ENCODE results near the gene FOS.
"Not testable (repeated sequence)": the region's sequence is repeated elsewhere in the genome, so short reads cannot be mapped to it uniquely, and the experiment has no call there.

The FOS gene

GRCh38 chr14:75278422-75279152 lies at the start of gene FOS:
Gene FOS, plus strand, starts transcription at chr14:75278828. Its CDS starts 155 bp downstream, at chr14:75278983.
- peak; percentile 95 for DNase-seq

DNA sequence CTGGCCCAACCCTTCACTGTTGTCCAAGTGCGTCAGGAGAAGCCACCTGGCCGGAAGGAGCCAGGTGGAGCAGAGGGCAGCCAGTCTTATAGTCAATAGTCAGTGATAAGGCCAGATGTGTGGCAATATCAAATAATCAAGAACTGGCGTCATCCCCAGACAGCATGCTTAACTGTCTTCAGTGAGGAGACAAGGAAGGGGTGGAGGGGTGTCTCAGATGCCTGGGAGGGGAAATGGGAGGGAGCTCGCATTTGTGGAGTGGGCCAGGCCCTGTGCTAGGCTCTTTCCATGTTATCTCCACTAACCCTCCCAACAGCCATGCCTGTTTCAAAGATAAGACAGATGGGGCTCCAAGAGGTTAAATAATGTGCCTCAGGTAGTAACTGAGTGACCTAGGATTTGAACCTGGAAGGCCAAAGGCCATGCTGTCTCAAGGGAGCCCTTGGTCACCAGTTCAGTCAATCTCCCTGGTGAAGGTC lies 48.9 kb upstream of the FOS start:
- peak; percentile 80 for DNase-seq

DNA sequence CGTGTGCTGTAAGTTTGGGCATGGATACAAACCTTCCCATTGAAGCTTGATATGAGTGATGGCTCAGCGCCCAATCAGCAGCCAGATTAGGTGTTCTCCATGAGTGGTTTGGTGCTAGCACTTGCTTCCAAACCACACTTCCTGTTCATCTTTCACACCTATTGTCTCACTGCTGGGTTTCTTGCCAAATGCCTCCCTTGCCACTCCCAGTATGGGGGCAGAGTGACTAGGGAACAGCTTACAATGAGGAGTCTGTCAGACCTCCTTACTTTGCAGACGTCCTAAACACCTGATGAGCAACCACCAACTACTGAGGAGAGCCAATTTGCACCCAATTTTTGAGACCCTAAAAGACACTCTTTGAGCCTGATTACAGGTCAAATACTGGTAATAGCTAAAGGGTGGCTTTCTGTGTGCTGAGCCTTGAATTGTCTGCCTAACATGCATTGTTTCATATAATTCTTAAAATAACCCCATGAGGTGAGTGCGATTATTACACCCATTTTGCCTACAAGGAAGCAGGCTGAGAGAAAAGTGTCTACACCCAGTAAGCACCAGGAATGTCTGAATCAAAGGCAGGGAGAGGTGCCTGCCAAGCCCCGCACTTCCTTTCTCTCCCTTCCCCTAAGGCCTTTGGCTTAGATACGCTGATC lies 48.4 kb upstream of the FOS start:
- DNase-seq: peak; percentile 66

- no peak for DNase-seq
Observed at GRCh38 chr14:75231320-75231719, 47.3 kb upstream of the FOS start.

DNA sequence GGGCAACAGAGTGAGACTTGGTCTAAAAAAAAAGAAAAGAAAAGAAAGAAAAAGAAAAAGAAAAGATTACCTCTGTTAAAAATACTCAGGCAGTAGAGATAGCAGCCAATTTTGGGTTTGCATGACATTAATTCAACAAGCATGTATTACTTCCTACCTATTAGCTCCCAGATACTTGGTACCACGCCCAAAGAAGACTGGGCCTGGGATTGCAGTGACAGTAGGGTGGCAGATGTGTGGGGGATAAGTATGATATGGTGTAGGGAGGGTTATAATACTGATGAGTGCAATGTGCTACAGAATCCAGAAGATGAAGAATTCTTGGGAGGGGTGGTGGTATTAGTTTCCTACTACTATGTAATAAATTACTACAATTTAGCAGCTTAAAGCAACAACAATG lies 46.4 kb upstream of the FOS start:
- peak; percentile 47 for DNase-seq

DNA sequence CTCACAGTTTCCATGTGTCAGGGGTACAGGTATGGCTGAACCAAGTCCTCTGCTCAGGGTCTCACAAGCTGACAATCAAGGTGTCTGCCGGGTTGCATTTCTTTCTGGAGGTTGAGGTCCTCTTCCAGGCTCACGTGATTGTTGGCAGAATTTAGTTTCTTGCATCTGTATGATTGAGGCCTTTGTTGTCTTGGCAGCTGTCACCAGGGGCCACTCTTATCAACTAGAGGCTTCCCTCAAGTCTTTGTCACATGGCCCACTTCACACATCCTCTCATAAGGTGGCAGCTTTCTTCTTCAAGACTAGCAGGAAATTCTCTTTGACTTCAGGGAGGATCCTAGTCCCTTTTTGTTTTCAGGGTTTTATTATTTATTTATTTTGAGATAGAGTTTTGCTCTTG lies 46.0 kb upstream of the FOS start:
- DNase-seq: peak; percentile 81

GRCh38 chr14:75234173-75235115 lies 44.2 kb upstream of the FOS start:
- DNase-seq: no peak

DNA sequence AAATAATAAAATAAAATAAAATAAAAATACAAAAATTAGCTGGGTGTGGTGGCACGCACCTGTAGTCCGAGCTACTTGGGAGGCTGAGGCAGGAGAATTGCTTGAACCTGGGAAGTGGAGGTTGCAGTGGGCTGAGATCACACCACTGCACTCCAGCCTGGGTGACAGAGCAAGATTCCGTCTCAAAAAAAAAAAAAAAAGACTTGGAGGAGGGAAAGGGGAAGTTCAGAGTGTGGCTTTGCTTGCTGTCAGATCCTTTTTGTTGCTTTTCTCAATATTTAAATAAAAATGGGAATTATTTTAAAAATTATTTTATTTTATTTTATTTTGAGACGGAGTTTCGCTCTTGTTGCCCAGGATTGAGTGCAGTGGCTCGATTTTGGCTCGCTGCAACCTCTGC lies 43.4 kb upstream of the FOS start:
- DNase-seq: not testable (repeated sequence)

GRCh38 chr14:75236467-75236866 lies 42.2 kb upstream of the FOS start:
- DNase-seq: no peak

- DNase-seq: no peak
Observed at GRCh38 chr14:75236901-75237419, 41.7 kb upstream of the FOS start.

DNA sequence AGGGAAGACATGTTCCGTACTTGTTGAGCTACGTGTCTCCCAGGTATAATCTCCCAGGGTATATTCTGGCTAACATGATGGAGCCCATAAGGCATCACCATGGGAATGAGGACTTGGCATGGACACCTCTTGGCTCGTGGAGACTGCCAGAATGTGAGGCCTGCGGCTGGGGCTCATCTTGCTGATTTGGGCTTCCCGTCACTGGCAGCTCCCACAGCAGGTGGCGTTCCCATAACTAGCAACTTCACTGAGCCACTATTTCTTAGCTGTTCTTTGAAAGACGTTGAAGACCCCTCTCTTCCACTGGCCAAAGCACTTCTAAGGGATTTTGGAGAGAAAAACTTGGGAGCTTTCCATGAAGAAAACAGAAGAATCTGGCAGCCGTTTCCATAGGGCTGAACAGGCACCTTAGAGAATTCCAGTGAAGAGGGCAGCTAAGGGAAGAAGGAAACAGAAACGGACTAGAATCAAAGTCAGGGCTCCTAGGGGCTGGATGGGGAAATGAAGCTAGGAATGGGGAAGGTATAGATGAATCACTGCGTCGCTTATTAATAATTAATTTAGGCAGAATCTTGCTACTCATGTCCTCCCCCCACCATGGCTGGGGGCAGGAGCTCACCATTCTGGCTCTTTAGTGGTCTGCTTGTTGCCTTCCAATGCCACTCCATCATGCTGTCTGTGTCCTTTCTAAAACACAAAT lies 39.7 kb upstream of the FOS start:
- DNase-seq: no peak

GRCh38 chr14:75240781-75241180 lies 37.8 kb upstream of the FOS start:
- DNase-seq: no peak

DNA sequence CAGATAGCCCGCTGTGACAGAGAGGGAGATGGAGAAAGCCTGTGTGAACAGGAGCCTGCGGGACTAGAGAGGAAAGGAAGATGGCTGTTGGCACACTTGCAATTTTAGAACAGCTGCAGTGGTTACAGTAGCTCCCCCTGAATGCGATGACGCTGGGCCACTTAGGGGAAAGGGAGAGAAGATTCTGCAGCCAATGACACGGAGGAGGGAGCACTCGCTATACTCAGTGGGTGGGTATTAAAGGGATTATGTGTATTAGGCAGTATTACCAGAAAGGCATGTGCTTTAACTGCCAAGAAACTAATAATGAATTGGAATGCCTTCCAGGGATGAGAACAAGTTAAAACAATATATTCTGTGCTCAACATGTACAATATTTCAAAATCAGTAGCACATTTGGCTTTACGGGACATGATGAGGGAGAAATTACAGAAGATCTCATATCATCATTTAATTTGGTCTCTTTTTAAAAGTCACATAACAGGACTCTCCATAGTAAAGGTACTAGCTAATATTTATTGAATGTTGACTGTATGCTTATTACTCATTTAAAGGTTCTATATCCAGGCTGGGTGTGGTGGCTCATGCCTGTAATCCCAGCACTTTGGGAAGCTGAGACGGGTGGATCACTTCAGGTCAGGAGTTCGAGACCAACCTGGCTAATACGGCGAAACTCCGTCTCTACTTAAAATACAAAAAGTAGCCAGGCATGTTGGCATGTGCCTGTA lies 35.9 kb upstream of the FOS start:
- DNase-seq: no peak

DNA sequence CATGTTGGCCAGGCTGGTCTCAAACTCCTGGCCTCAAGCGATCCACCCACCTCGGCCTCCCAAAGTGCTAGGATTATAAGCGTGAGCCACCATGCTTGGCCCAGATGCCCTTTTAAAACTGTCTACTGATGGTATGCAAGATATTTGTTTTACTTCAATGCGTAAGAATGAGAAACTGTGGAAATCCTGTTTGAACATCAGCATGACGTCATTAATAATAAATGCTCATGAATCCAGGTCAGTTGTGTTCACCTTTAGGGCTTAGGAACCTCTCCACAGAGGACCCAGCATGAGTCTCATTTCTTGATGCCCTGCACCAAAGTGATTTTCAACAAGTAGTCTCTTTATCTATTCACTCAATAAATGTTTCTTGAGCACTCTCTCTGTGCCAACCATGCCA lies 34.5 kb upstream of the FOS start:
- no peak for DNase-seq

- no peak for DNase-seq
Observed at GRCh38 chr14:75246546-75247285, 31.9 kb upstream of the FOS start.

DNA sequence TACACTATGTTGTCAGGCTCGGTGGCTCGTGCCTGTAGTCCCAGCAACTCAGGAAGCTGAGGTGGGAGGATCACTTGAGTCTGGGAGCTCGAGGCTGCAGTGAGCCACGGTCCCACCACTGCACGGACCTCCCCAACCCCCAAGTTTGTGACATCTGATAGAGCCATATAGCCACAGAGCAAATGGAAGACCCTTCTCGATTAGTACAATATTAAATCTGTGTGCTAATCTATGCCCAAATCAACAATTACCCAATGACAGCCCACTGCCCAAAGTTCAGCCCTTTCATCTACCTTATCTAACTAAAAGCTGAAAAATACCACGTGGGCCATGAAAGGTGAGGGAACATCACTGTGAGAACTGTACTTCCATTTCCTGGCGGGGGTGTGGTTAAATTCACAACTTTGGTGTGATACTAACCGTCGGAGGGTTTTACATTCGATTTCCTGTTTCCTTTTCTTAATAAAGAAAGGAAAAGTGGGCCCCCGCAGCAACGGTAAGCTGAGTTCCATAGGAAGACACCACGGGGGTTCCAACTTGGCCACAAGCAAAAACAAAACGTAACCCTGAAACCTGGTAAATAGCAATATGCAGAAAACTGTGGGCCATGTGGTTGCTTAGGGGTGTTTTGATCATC lies 31.2 kb upstream of the FOS start:
- peak; percentile 38 for DNase-seq

- no peak for DNase-seq
Observed at GRCh38 chr14:75247939-75248338, 30.7 kb upstream of the FOS start.

DNA sequence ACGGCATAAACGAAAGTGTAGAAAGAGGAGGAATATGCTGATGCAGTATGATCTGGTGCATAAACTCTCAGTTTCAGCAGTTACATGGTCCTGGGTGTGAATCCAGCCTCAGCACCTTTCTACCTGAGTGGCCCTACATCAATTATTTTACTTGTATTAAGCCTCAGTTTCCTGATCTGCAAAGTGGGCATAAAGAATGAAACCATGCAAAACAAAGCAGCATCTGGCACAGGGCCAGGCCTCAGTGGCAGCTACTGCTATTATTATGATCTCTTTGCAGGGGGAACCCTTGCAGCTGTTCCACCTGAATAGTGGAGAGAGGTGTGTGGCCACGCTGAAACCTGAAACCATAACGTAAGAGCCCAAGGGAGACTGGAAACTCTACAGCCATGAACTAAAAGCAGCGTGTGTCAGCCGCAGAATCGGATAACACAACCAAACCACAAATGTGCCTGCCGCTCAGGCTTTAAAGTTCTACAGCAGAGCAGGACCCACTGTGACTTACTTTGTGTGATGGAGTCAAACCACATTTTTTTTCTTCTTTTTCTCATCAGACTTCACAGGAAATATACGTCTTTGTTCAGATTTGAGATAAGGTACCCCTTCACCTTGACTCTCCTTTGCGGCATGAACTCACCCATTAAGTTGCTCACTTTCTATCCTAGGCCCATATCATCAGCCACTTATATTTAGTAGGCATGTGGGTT lies 29.2 kb upstream of the FOS start:
- DNase-seq: peak; percentile 89

- no peak for DNase-seq
Observed at GRCh38 chr14:75249958-75250336, 28.7 kb upstream of the FOS start.

GRCh38 chr14:75250800-75251199 lies 27.8 kb upstream of the FOS start:
- no peak for DNase-seq
